ENCODE measurements around the gene RPF1. TPM values are rescaled to one million over a fixed set of nuclear protein-coding genes. Genes with fewer than 3 reads are reported as not detected.

The RPF1 gene
- total and polyA plus RNA-seq, 10 of the 15 experiments (the other 5 are each of a cell fraction or from before 2014, with no cell fraction given): 37.0 to 97.5 (median 56.2) TPM

GRCh38 chr1:84430546-84430945 lies 48.5 kb upstream of the RPF1 start:
- ChIA-PET SMC1A (ENCODE audit: uncharacterized antibody, unreplicated experiment) (interaction anchor here (0.9 to 1.4 kb wide), 2 partner anchors 9 to 21 kb away, joined by 3 to 4 read pairs; no protein-coding TSS in a partner anchor), POLR2A (no interaction called here), RAD21 (ENCODE audit: unreplicated experiment) (interaction anchor here (3.1 kb wide), 1 partner anchor 287 kb away, joined by 10 read pairs; the partner anchor contains the start of gene PRKACB), CTCF (no interaction called here)
- WGBS (ENCODE audit: insufficient coverage, insufficient replicate concordance, low lambda C conversion rate, missing lambda C conversion rate): 89% methylated on average over 2 of the region's 2 CpGs
- no peak for ATAC-seq
- H3K9ac ChIP-seq (ENCODE audit: control insufficient read depth, insufficient read depth, low read length): no peak overlapping the region
- FAIRE-seq: no peak
- no peaks in the 10 kb centered on the region for H3K9me3 ChIP-seq (replicated peaks; ENCODE audit: control insufficient read depth, insufficient read depth, low read length)
- no peak overlapping the region for H2AFZ ChIP-seq (ENCODE audit: control insufficient read depth, low read depth, low read length)
- no peak overlapping the region for H3K27ac ChIP-seq (ENCODE audit: control insufficient read depth, insufficient read depth)
- DNase-seq (ENCODE audit: low read depth, low spot score): no peak
- no peaks in the 10 kb centered on the region for H3K27me3 ChIP-seq (replicated peaks in 1 of 2; ENCODE audit: control insufficient read depth in 2 of 2, insufficient read depth in 2 of 2, low read length in 1 of 2)
- intact Hi-C loops (cut with micrococcal nuclease; ENCODE audit: unreplicated experiment): loop anchor here (5.0 kb wide), 2 partner anchors 128 to 183 kb away; partner anchors contain the start of gene SAMD13
- TF ChIP-seq SREBF1 (IDR thresholded peaks at IDR 0.05; ENCODE audit: low read length) (no peak), ZZZ3 (IDR thresholded peaks at IDR 0.05; ENCODE audit: control insufficient read depth, insufficient read length, low read depth) (no peak), SRF (IDR thresholded peaks at IDR 0.05; ENCODE audit: low read depth in 2 of 2, low read length in 2 of 2) (no peak), STAT3 (IDR thresholded peaks at IDR 0.05; ENCODE audit: low read depth, low read length) (no peak), ZNF622 (IDR thresholded peaks at IDR 0.05) (no peak), TARDBP (IDR thresholded peaks at IDR 0.05; ENCODE audit: borderline replicate concordance) (no peak), CEBPB (IDR thresholded peaks at IDR 0.05; ENCODE audit: borderline replicate concordance in 1 of 2, low read depth in 2 of 2, low read length in 2 of 2) (no peak), ZBED1 (IDR thresholded peaks at IDR 0.05; ENCODE audit: borderline replicate concordance) (no peak)
- TF ChIP-seq, protein P1, sequence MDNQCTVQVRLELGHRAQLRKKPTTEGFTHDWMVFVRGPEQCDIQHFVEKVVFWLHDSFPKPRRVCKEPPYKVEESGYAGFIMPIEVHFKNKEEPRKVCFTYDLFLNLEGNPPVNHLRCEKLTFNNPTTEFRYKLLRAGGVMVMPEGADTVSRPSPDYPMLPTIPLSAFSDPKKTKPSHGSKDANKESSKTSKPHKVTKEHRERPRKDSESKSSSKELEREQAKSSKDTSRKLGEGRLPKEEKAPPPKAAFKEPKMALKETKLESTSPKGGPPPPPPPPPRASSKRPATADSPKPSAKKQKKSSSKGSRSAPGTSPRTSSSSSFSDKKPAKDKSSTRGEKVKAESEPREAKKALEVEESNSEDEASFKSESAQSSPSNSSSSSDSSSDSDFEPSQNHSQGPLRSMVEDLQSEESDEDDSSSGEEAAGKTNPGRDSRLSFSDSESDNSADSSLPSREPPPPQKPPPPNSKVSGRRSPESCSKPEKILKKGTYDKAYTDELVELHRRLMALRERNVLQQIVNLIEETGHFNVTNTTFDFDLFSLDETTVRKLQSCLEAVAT (IDR thresholded peaks at IDR 0.05): no peak
- peaks cover 5% of the 10 kb centered on the region for H3K4me1 ChIP-seq (ENCODE audit: control insufficient read depth, insufficient read depth, low read length)
- in situ Hi-C loops (cut with MboI): loop anchor here (5.0 to 10.0 kb wide), 2 partner anchors 278 to 506 kb away; no protein-coding TSS in a partner anchor
- H3K4me3 ChIP-seq: no peak overlapping the region
- H3K79me2 ChIP-seq (ENCODE audit: control insufficient read depth, insufficient read depth, low read length): no peaks in the 10 kb centered on the region
- no TSS peak for BruUV-seq (replicated peaks)
- no peak overlapping the region for H3K4me2 ChIP-seq (ENCODE audit: control insufficient read depth, insufficient read depth)
- H3K36me3 ChIP-seq (ENCODE audit: control insufficient read depth in 2 of 2, insufficient read depth in 2 of 2, low read length in 1 of 2): no peaks in the 10 kb centered on the region
- H4K20me1 ChIP-seq (ENCODE audit: control insufficient read depth, insufficient read depth): no peaks in the 10 kb centered on the region

All from GM12878 (cell line).